SK-N-SH (cell line): ENCODE data around the gene YARS1. TPM values are rescaled to one million over a fixed set of nuclear protein-coding genes. Genes with fewer than 3 reads are reported as not detected.

Source experiments
- CTCF ChIA-PET: fragments of 300-600, 350-600 bp; formaldehyde crosslinking; extraction: SDS; loops from one replicate; lab custom pipeline; 2021; lab: Yijun Ruan, JAX
- POLR2A ChIA-PET: fragments of 350-600 bp; sonication (Branson Sonifier 250); formaldehyde crosslinking; extraction: SDS; loops from one replicate; lab custom pipeline; 2020; ENCODE audit warnings: antibody characterized with exemption, inconsistent platforms; lab: Yijun Ruan, JAX
- DNase-seq: peaks from one replicate; pipeline ENCODE4 v3.0.0; 2012
- H2AFZ ChIP-seq: fragments of 200-600 bp; sonication (generic); 2 replicates; pipeline ENCODE4 v1.8.1; 2016; ENCODE audit warnings: antibody characterized with exemption, mild to moderate bottlenecking, low read depth
- H3F3A ChIP-seq: fragments of 200-600 bp; sonication (generic); replicated peaks from 2 replicates; pipeline ENCODE3; 2016; ENCODE audit warnings: antibody characterized with exemption, mild to moderate bottlenecking; ENCODE audit not compliant: insufficient read depth
- H3K27ac ChIP-seq, 2 experiments: fragments of 200-500 bp in 1 of 2; fragments of 200-600 bp in 1 of 2; sonication (Bioruptor generic) in 1 of 2; sonication (generic), shearing (Covaris generic) in 1 of 2; 2 replicates each; pipeline versions ENCODE4 v1.5.1 to v1.6.1; 2014 to 2016; ENCODE audit warnings: low read depth in 2 of 2, inconsistent platforms in 1 of 2, low read length in 1 of 2, mild to moderate bottlenecking in 1 of 2, mixed read lengths in 1 of 2
- H3K27me3 ChIP-seq: fragments of 200-600 bp; sonication (generic), shearing (Covaris generic); 2 replicates; pipeline ENCODE4 v1.6.1; 2016; ENCODE audit warnings: mixed run types; ENCODE audit not compliant: insufficient read depth
- H3K36me3 ChIP-seq, 2 experiments: fragments of 200-500 bp in 1 of 2; fragments of 200-600 bp in 1 of 2; sonication (Bioruptor generic) in 1 of 2; sonication (generic) in 1 of 2; replicated peaks in 1 of 2; 2 replicates each; pipeline versions ENCODE3 to v1.5.1; 2014 to 2016; ENCODE audit warnings: low read length in 1 of 2, mild to moderate bottlenecking in 1 of 2; ENCODE audit not compliant: insufficient read depth in 2 of 2, control insufficient read depth in 1 of 2
- H3K4me1 ChIP-seq, 2 experiments: fragments of 200-500 bp in 1 of 2; fragments of 200-600 bp in 1 of 2; sonication (Bioruptor generic) in 1 of 2; sonication (generic), shearing (Covaris generic) in 1 of 2; 2 replicates each; pipeline versions ENCODE4 v1.5.1 to v1.6.1; 2014 to 2016; ENCODE audit warnings: low read depth in 1 of 2, low read length in 1 of 2, mixed run types in 1 of 2; ENCODE audit not compliant: insufficient read depth in 2 of 2, control insufficient read depth in 1 of 2
- H3K4me2 ChIP-seq: fragments of 200-600 bp; sonication (generic), shearing (Covaris generic); 2 replicates; pipeline ENCODE4 v1.6.1; 2017; ENCODE audit warnings: mixed run types
- H3K4me3 ChIP-seq, 2 experiments: fragments of 200-500 bp in 1 of 2; fragments of 200-600 bp in 1 of 2; sonication (Bioruptor generic) in 1 of 2; sonication (generic), shearing (Covaris generic) in 1 of 2; 2 replicates each; pipeline versions ENCODE4 v1.5.1 to v1.8.1; 2014 to 2016; ENCODE audit warnings: low read depth in 2 of 2, inconsistent platforms in 1 of 2, low read length in 1 of 2, mild to moderate bottlenecking in 1 of 2, mixed read lengths in 1 of 2, moderate library complexity in 1 of 2
- H3K79me2 ChIP-seq: fragments of 200-600 bp; sonication (generic); 2 replicates; pipeline ENCODE4 v1.8.1; 2017; ENCODE audit warnings: mild to moderate bottlenecking; ENCODE audit not compliant: insufficient read depth
- H3K9ac ChIP-seq: fragments of 200-600 bp; sonication (generic); 2 replicates; pipeline ENCODE4 v1.6.1; 2017; ENCODE audit warnings: mixed run types
- H3K9me2 ChIP-seq: fragments of 200-600 bp; sonication (generic); 2 replicates; pipeline ENCODE4 v1.6.1; 2017; ENCODE audit warnings: mixed run types
- H3K9me3 ChIP-seq: fragments of 200-600 bp; sonication (generic); 2 replicates; pipeline ENCODE4 v1.6.1; 2017; ENCODE audit warnings: mixed run types, mild to moderate bottlenecking, moderate library complexity
- H4K20me1 ChIP-seq: fragments of 200-600 bp; sonication (generic); 2 replicates; pipeline ENCODE4 v1.6.1; 2017; ENCODE audit warnings: mild to moderate bottlenecking, mixed run types; ENCODE audit not compliant: insufficient read depth
- EP300 ChIP-seq, 2 experiments: IDR thresholded peaks; 2 replicates each; pipeline versions ENCODE4 v1.4.0 to v1.6.1; 2012; ENCODE audit warnings: borderline replicate concordance in 1 of 2, low read depth in 1 of 2, low read length in 1 of 2
- FOSL2 ChIP-seq: IDR thresholded peaks from 2 replicates; pipeline ENCODE4 v1.4.0; 2012; ENCODE audit warnings: low read depth, mild to moderate bottlenecking, moderate library complexity, borderline replicate concordance
- FOXJ3 ChIP-seq: sonication (generic); formaldehyde crosslinking; IDR thresholded peaks from 2 replicates; pipeline ENCODE4 v1.5.1; 2020; ENCODE audit warnings: mild to moderate bottlenecking, missing genetic modification reagents
- GABPA ChIP-seq: IDR thresholded peaks from 2 replicates; pipeline ENCODE4 v1.4.0; 2012; ENCODE audit warnings: low read depth, mild to moderate bottlenecking
- JUND ChIP-seq: IDR thresholded peaks from 2 replicates; pipeline ENCODE4 v1.4.0; 2012
- NFIC ChIP-seq: IDR thresholded peaks from 2 replicates; pipeline ENCODE4 v1.4.0; 2012; ENCODE audit warnings: borderline replicate concordance
- POLR2AphosphoS5 ChIP-seq: IDR thresholded peaks from 2 replicates; pipeline ENCODE4 v1.6.1; 2012; ENCODE audit warnings: low read depth, low read length
- RAD21 ChIP-seq: IDR thresholded peaks from 2 replicates; pipeline ENCODE4 v1.6.1; 2012; ENCODE audit warnings: mild to moderate bottlenecking, low read length
- RCOR1 ChIP-seq: fragments of 150-350 bp; IDR thresholded peaks from 2 replicates; pipeline ENCODE4 v1.6.1; 2017; ENCODE audit warnings: antibody characterized with exemption, low read length
- RFX5 ChIP-seq: IDR thresholded peaks from 2 replicates; pipeline ENCODE4 v1.6.1; 2012; ENCODE audit warnings: mild to moderate bottlenecking, improper control_type of control experiment, low read length
- TCF12 ChIP-seq: IDR thresholded peaks from 2 replicates; pipeline ENCODE4 v1.4.0; 2012
- USF2 ChIP-seq: fragments of 150-350 bp; IDR thresholded peaks from 2 replicates; pipeline ENCODE4 v1.6.1; 2017; ENCODE audit warnings: antibody characterized with exemption, low read length, low read depth, borderline replicate concordance
- ZBTB33 ChIP-seq: IDR thresholded peaks from 2 replicates; pipeline ENCODE4 v1.4.0; 2012; ENCODE audit warnings: low read depth, borderline replicate concordance
- WGBS: methylation state at CpG from one replicate; pipeline ENCODE4 v1.1.6; 2017; ENCODE audit warnings: low lambda C conversion rate; 5-methylcytosine and 5-hydroxymethylcytosine counted together
- polyA plus RNA-seq, 3 experiments: library from polyadenylated mRNA; depleted of rRNA; stranded (reverse); fragments of >200 nt; gene quantifications; 2 replicates each; pipeline ENCODE4 v1.2.3, GENCODE V29; 2012
- TF ChIP-seq, protein P1 (sequence below): IDR thresholded peaks from 2 replicates; pipeline ENCODE4 v1.6.1; 2012; ENCODE audit warnings: mild to moderate bottlenecking, low read depth, low read length, moderate library complexity
- TF ChIP-seq, protein P2 (sequence below): IDR thresholded peaks from 2 replicates; pipeline ENCODE4 v1.4.0; 2012; ENCODE audit warnings: low read depth

Gene YARS1
- polyA plus RNA-seq, 1 of the 3 experiments (the other 2 are of a cell fraction) = 46.3 TPM

- Histone ChIP-seq H3K79me2 (no peaks in the 10 kb centered on the region), H3K4me2 (no peak overlapping the region), H2AFZ (no peak overlapping the region), H3K27me3 (no peaks in the 10 kb centered on the region), H3K9me2 (no peaks in the 10 kb centered on the region), H3K36me3 (peaks cover 18 to 21% of the 10 kb centered on the region in 2 experiments), H3K9ac (no peak overlapping the region), H3K27ac (no peak overlapping the region), H4K20me1 (peaks cover 6% of the 10 kb centered on the region; the same call in 1 of the 2 replicates), H3K9me3 (no peaks in the 10 kb centered on the region), H3K4me1 (peaks cover 26 to 39% of the 10 kb centered on the region in 2 experiments), H3F3A (peaks cover 33% of the 10 kb centered on the region), H3K4me3 (no peak overlapping the region)
- CTCF ChIA-PET = interaction anchor here (1.0 to 19.0 kb wide), 10 partner anchors 9 to 370 kb away, joined by 3 to 392 read pairs (median 18); partner anchors contain the start of gene SYNC
- DNase-seq = no peak
- 86% methylated on average over 2 of the region's 30 CpGs for WGBS
- no peak for TF ChIP-seq FOSL2
- TF ChIP-seq USF2 = no peak
- no peak for TF ChIP-seq POLR2AphosphoS5
- no peak for TF ChIP-seq EP300 (IDR thresholded peaks at IDR 0.05; ENCODE audit: borderline replicate concordance in 1 of 2, low read depth in 1 of 2, low read length in 1 of 2)
- TF ChIP-seq TCF12 = no peak
- no peak for TF ChIP-seq FOXJ3 (CRISPR knock-in tag)
- no peak for TF ChIP-seq JUND
- no peak for TF ChIP-seq RCOR1
- no peak for TF ChIP-seq NFIC
- TF ChIP-seq ZBTB33 = no peak
- no peak for TF ChIP-seq RAD21
- TF ChIP-seq, protein P1, sequence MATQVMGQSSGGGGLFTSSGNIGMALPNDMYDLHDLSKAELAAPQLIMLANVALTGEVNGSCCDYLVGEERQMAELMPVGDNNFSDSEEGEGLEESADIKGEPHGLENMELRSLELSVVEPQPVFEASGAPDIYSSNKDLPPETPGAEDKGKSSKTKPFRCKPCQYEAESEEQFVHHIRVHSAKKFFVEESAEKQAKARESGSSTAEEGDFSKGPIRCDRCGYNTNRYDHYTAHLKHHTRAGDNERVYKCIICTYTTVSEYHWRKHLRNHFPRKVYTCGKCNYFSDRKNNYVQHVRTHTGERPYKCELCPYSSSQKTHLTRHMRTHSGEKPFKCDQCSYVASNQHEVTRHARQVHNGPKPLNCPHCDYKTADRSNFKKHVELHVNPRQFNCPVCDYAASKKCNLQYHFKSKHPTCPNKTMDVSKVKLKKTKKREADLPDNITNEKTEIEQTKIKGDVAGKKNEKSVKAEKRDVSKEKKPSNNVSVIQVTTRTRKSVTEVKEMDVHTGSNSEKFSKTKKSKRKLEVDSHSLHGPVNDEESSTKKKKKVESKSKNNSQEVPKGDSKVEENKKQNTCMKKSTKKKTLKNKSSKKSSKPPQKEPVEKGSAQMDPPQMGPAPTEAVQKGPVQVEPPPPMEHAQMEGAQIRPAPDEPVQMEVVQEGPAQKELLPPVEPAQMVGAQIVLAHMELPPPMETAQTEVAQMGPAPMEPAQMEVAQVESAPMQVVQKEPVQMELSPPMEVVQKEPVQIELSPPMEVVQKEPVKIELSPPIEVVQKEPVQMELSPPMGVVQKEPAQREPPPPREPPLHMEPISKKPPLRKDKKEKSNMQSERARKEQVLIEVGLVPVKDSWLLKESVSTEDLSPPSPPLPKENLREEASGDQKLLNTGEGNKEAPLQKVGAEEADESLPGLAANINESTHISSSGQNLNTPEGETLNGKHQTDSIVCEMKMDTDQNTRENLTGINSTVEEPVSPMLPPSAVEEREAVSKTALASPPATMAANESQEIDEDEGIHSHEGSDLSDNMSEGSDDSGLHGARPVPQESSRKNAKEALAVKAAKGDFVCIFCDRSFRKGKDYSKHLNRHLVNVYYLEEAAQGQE = no peak
- no peak for TF ChIP-seq GABPA
- no peak for TF ChIP-seq RFX5
- TF ChIP-seq, protein P2, sequence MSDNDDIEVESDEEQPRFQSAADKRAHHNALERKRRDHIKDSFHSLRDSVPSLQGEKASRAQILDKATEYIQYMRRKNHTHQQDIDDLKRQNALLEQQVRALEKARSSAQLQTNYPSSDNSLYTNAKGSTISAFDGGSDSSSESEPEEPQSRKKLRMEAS = no peak
- POLR2A ChIA-PET = interaction anchor here (1.8 kb wide), 1 partner anchor 121 kb away, joined by 5 read pairs; the partner anchor contains the start of gene RBBP4
Measured at GRCh38 chr1:32771561-32772280, 45.4 kb downstream of the YARS1 start.
